Activated CD4-positive, alpha-beta memory T cell treated with anti-CD3 and anti-CD28 coated beads for 36 hours (primary cell): Measurements from ENCODE around the gene P4HA2. TPM values are rescaled to one million over a fixed set of nuclear protein-coding genes. Genes with fewer than 3 reads are reported as not detected.

ENCODE experiments used
- CTCF ChIA-PET: fragments of 350-600 bp; sonication (Branson Sonifier 250); formaldehyde crosslinking; loops from one replicate; lab custom pipeline; 2021; ENCODE audit warnings: antibody characterized with exemption, inconsistent platforms; lab: Charles Lee
- POLR2A ChIA-PET: fragments of 350-600 bp; sonication (Branson Sonifier 250); formaldehyde crosslinking; loops from one replicate; lab custom pipeline; 2021; ENCODE audit warnings: antibody characterized with exemption; lab: Charles Lee
- DNase-seq: peaks from one replicate; pipeline ENCODE4 v3.0.0-alpha.2; 2020
- H3K27ac Mint-ChIP-seq: one replicate; pipeline ENCODE4 v1.8.0; 2021; ENCODE audit warnings: mixed read lengths
- H3K27me3 Mint-ChIP-seq: one replicate; pipeline ENCODE4 v1.8.0; 2021; ENCODE audit warnings: mixed read lengths
- H3K36me3 Mint-ChIP-seq: one replicate; pipeline ENCODE4 v1.8.0; 2021; ENCODE audit warnings: mixed read lengths
- H3K4me1 Mint-ChIP-seq: one replicate; pipeline ENCODE4 v1.8.0; 2021; ENCODE audit warnings: low read depth, mixed read lengths
- H3K4me3 Mint-ChIP-seq: one replicate; pipeline ENCODE4 v1.8.0; 2021; ENCODE audit warnings: mild to moderate bottlenecking, mixed read lengths
- H3K9me3 Mint-ChIP-seq: one replicate; pipeline ENCODE4 v1.8.0; 2021; ENCODE audit warnings: mixed read lengths
- intact Hi-C: fragments of 100-400 bp; cut with micrococcal nuclease; formaldehyde crosslinking; loops from one replicate; pipeline ENCODE4 v1.15.1; 2023
- total RNA-seq, 2 experiments: library from RNA; stranded (reverse); gene quantifications; one replicate each; pipeline ENCODE4 v1.2.3, GENCODE V29; 2021

P4HA2 gene
- total RNA-seq, 2 experiments from 2014 or later, result 6.0 to 6.1 TPM

GRCh38 chr5:132269635-132270334 is 42.1 kb upstream of the P4HA2 start:
- Mint-ChIP-seq H3K27ac (no peak overlapping the region), H3K27me3 (peaks cover 12% of the 10 kb centered on the region), H3K4me3 (no peak overlapping the region), H3K9me3 (no peaks in the 10 kb centered on the region), H3K36me3 (no peaks in the 10 kb centered on the region), H3K4me1 (peaks cover 8% of the 10 kb centered on the region)
- DNase-seq, result no peak
- intact Hi-C loops, result loop anchor here (5.0 kb wide), 1 partner anchor 32 kb away; no protein-coding TSS in a partner anchor
- ChIA-PET POLR2A (no interaction called here), CTCF (interaction anchor here (1.0 kb wide), 1 partner anchor 10 kb away, joined by 3 read pairs; no protein-coding TSS in a partner anchor)

DNA sequence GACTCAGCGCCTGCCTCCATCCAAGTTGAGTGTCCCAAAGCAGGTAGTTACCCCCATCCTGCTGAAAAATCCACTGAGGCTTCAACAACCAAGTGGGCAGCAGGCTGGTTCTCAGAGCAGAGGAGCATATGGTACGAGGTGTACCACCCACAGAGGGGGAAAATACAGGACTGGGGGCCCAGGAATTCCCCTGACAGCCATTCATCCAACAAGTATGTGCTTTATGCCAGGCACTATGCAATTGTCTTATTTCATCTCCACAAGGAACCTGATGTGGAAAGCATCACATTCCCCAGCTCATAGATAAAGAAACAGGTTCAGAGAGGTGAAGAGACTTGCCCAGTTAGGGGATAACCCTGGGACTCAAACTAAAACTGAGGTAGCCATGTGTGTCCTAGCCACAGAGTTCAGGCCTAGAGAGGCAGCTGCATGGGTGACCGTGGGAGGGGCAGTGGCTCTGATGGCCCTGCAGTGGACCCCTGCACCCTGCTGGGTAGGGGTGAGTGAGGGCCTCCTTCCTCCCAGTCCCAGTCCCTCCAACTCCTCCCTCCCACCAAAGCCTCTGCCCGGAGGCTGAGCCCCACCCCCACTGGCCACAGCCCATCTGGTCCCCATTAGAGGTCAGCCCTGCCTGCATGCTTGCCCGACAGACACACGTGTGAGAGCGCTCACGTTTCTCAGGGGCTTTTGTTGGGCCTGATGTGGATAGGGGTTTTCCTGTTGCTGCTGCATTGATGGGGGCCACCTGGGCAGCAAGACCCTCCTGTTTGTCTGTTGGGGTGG is 41.3 kb upstream of the P4HA2 start:
- H3K9me3 Mint-ChIP-seq, result no peaks in the 10 kb centered on the region
- no peaks in the 10 kb centered on the region for H3K36me3 Mint-ChIP-seq
- no peak for DNase-seq

DNA sequence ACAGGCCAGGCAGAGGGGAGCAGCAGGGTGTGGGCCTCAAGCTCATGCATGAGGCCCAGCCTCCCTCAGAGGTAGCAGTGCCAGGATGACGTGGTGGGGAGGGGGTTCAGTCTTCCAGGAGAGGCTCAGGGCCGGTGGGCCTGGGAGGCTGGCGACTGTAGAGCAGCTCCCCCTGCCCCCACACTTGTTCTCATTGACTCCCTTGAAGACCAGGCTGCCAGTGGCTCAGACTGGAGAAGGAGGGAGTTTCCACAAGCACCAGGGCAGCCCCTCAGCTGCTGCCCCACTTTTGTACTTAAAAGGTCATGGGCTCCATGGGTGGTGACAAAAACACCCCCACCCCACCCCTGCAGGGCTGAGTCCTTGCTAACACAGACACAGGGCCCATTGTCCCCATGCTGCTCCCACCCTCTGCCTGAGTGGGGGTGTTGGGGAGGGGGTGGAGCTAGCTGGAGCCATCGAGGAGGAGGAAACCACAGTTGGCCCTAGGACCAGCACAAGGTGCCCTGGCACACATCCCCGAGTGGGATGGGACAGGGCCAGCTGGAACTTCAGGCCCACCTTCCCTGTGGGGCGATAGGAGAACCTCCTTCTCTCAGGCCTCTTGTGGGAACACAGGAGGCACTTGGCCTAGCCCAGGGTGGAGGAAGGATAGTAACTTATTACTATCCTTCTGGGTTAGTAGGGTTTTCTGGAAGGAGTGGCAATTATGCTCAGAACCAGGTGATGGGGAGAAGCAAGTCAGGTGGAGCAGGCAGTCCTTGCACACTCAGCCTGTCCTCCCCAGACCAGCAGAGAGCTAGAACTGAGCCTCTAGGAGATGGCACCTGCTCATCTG is 40.5 kb upstream of the P4HA2 start:
- Mint-ChIP-seq H3K9me3 (no peaks in the 10 kb centered on the region), H3K27ac (no peak overlapping the region), H3K4me3 (no peak overlapping the region), H3K36me3 (no peaks in the 10 kb centered on the region), H3K27me3 (peaks cover 8% of the 10 kb centered on the region), H3K4me1 (peaks cover 8% of the 10 kb centered on the region)
- intact Hi-C loops, result no loop called here
- DNase-seq, result no peak
- POLR2A ChIA-PET, result no interaction called here
- CTCF ChIA-PET, result interaction anchor here (0.9 to 1.3 kb wide), 2 partner anchors 203 to 233 kb away, joined by 3 to 4 read pairs; no protein-coding TSS in a partner anchor

More for the DNA sequence above, 41.3 kb upstream of the P4HA2 start:
- H3K4me1 Mint-ChIP-seq, result peaks cover 8% of the 10 kb centered on the region
- H3K4me3 Mint-ChIP-seq, result no peak overlapping the region
- intact Hi-C loops, result no loop called here
- CTCF ChIA-PET, result no interaction called here
- POLR2A ChIA-PET, result no interaction called here
- H3K27me3 Mint-ChIP-seq, result peaks cover 12% of the 10 kb centered on the region
- H3K27ac Mint-ChIP-seq, result no peak overlapping the region

- H3K4me1 Mint-ChIP-seq, result peaks cover 3% of the 10 kb centered on the region
- H3K36me3 Mint-ChIP-seq, result no peaks in the 10 kb centered on the region
- ChIA-PET POLR2A (no interaction called here), CTCF (interaction anchor here (0.9 to 1.3 kb wide), 2 partner anchors 202 to 234 kb away, joined by 3 to 4 read pairs; no protein-coding TSS in a partner anchor)
- intact Hi-C loops, result no loop called here
- no peaks in the 10 kb centered on the region for H3K9me3 Mint-ChIP-seq
- no peak overlapping the region for H3K27ac Mint-ChIP-seq
- no peak overlapping the region for H3K4me3 Mint-ChIP-seq
- H3K27me3 Mint-ChIP-seq, result peaks cover 3% of the 10 kb centered on the region
- no peak for DNase-seq
These were observed 39.6 kb upstream of the P4HA2 start for GRCh38 chr5:132267166-132267739.

- no peak for DNase-seq
- Mint-ChIP-seq H3K27ac (no peak overlapping the region), H3K36me3 (no peaks in the 10 kb centered on the region), H3K27me3 (peaks cover 2% of the 10 kb centered on the region), H3K4me1 (peaks cover 3% of the 10 kb centered on the region), H3K9me3 (no peaks in the 10 kb centered on the region), H3K4me3 (no peak overlapping the region)
- intact Hi-C loops, result no loop called here
- CTCF ChIA-PET, result no interaction called here
- POLR2A ChIA-PET, result no interaction called here
These were observed 39.1 kb upstream of the P4HA2 start for GRCh38 chr5:132266836-132267160.

GRCh38 chr5:132266031-132266835 is 38.6 kb upstream of the P4HA2 start:
- Mint-ChIP-seq H3K27ac (no peak overlapping the region), H3K36me3 (no peaks in the 10 kb centered on the region), H3K27me3 (no peaks in the 10 kb centered on the region), H3K4me3 (no peak overlapping the region), H3K9me3 (no peaks in the 10 kb centered on the region), H3K4me1 (no peaks in the 10 kb centered on the region)
- intact Hi-C loops, result no loop called here
- ChIA-PET CTCF (no interaction called here), POLR2A (no interaction called here)
- no peak for DNase-seq

DNA sequence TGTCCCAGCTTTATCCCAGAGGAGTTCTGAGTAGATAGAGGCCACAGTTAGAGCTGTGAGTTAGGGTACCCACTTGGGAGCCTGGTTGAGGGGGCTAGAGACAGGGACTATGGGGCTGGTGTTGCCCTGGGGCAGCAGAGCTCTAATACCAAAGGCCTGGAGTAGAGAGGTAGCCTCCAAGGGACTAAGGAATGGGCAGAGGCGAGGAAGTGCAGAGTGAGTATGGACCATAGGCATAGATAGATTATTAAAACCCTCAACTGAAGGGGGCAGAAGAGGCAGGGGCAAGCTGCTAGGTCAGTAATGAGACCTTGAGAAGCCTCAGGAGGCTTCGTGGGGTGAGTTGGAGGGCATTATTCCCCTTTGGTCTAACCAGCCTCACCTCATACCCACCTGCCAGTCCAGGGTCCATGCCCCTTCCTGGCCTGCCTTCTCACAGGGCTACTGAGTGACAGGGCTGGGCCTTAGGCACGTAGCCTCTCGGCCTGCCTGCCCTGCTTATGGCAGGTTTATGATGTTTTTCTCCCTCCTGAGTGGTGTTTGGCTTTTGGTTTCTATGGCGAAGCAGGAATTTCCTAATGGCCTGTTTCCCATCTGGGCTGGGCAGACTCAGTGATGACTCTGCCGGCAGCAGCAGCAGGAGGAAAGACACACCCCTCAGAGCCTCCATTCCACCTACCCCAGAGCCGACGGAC is 37.8 kb upstream of the P4HA2 start:
- H3K9me3 Mint-ChIP-seq, result no peaks in the 10 kb centered on the region
- no peak for DNase-seq
- peaks cover 5% of the 10 kb centered on the region for H3K4me1 Mint-ChIP-seq
- ChIA-PET POLR2A (no interaction called here), CTCF (interaction anchor here (1.2 kb wide), 1 partner anchor 27 kb away, joined by 3 read pairs; no protein-coding TSS in a partner anchor)
- intact Hi-C loops, result no loop called here
- no peak overlapping the region for H3K27ac Mint-ChIP-seq
- no peaks in the 10 kb centered on the region for H3K27me3 Mint-ChIP-seq
- H3K4me3 Mint-ChIP-seq, result no peak overlapping the region
- no peaks in the 10 kb centered on the region for H3K36me3 Mint-ChIP-seq

- Mint-ChIP-seq H3K9me3 (no peaks in the 10 kb centered on the region), H3K4me3 (no peak overlapping the region), H3K27me3 (no peaks in the 10 kb centered on the region), H3K27ac (no peak overlapping the region), H3K36me3 (no peaks in the 10 kb centered on the region), H3K4me1 (peaks cover 12% of the 10 kb centered on the region)
- intact Hi-C loops, result no loop called here
- CTCF ChIA-PET, result interaction anchor here (0.7 to 2.7 kb wide), 4 partner anchors 7 to 201 kb away, joined by 3 to 7 read pairs (median 4); no protein-coding TSS in a partner anchor
- DNase-seq, result no peak
- POLR2A ChIA-PET, result interaction anchor here (1.0 kb wide), 1 partner anchor 27 kb away, joined by 3 read pairs; no protein-coding TSS in a partner anchor
These were observed 37.1 kb upstream of the P4HA2 start for GRCh38 chr5:132264546-132265335.

GRCh38 chr5:132263548-132264261 is 36.1 kb upstream of the P4HA2 start:
- Mint-ChIP-seq H3K36me3 (no peaks in the 10 kb centered on the region), H3K4me3 (no peak overlapping the region), H3K9me3 (no peaks in the 10 kb centered on the region), H3K27me3 (no peaks in the 10 kb centered on the region), H3K27ac (no peak overlapping the region), H3K4me1 (peaks cover 15% of the 10 kb centered on the region)
- CTCF ChIA-PET, result interaction anchor here (0.9 to 2.7 kb wide), 4 partner anchors 8 to 30 kb away, joined by 3 to 7 read pairs (median 4); partner anchors contain the start of gene SLC22A4
- peak; percentile 29 for DNase-seq
- POLR2A ChIA-PET, result interaction anchor here (0.6 to 1.0 kb wide), 2 partner anchors 26 to 30 kb away, joined by 3 read pairs; partner anchors contain the start of gene SLC22A4
- intact Hi-C loops, result no loop called here
